HEK293T (cell line): Measurements from ENCODE around the gene LRMDA.

ENCODE experiments used
- ELF4 ChIP-seq: fragments of 450-650 bp; IDR thresholded peaks from 2 replicates; pipeline ENCODE4 v1.6.1; 2017; ENCODE audit warnings: antibody characterized with exemption
- FOXA1 ChIP-seq: fragments of 450-650 bp; IDR thresholded peaks from 2 replicates; pipeline ENCODE4 v1.6.1; 2016; ENCODE audit warnings: mild to moderate bottlenecking
- HDGF ChIP-seq: fragments of 450-650 bp; IDR thresholded peaks from 2 replicates; pipeline ENCODE4 v1.6.1; 2017; ENCODE audit warnings: antibody characterized with exemption, borderline replicate concordance
- LEF1 ChIP-seq: fragments of 450-650 bp; IDR thresholded peaks from 2 replicates; pipeline ENCODE4 v1.6.1; 2017; ENCODE audit warnings: mild to moderate bottlenecking, borderline replicate concordance

GRCh38 chr10:75826846-75827245 is 395.4 kb downstream of the LRMDA start:
- no peak for TF ChIP-seq FOXA1
- TF ChIP-seq ELF4, result no peak
- no peak for TF ChIP-seq LEF1
- no peak for TF ChIP-seq HDGF
